ENCODE results near the gene TBCEL. TPM values are rescaled to one million over a fixed set of nuclear protein-coding genes. Genes with fewer than 3 reads are reported as not detected.

TBCEL gene
- total RNA-seq, 1 donor from 2014 or later, result 40.4 TPM

DNA sequence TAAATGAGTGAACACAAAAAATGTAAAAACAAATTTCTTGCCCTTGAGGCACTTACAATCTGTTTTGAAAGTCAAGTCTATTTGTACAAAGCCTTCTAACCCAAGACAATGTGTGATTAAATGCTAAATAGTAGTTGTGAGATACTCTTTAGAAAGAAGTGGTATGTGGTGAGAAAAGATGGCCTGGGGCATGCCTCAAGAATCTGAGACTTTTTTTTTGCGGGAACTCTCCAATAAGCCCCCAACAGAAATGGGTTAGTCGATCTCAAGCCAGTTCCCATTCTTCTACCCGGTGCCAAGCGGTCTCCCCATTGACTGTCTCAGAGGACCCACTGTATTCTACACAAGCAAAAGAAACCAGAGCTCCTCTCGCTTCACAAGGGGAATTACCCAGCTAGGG lies 26.9 kb upstream of the TBCEL start:
- DNase-seq (ENCODE audit: low spot score in 2 of 2), result no peak
- intact Hi-C loops (cut with DNase I), result no loop called here
- H3K4me3 ChIP-seq, result no peak overlapping the region
- H3K36me3 ChIP-seq, result no peaks in the 10 kb centered on the region
- no peak overlapping the region for H3K27ac ChIP-seq
- TF ChIP-seq CTCF (IDR thresholded peaks at IDR 0.05), result no peak
- H3K27me3 ChIP-seq, result no peaks in the 10 kb centered on the region
- H3K9me3 ChIP-seq, result no peaks in the 10 kb centered on the region
- H3K4me1 ChIP-seq, result no peaks in the 10 kb centered on the region

- no peaks in the 10 kb centered on the region for H3K4me1 ChIP-seq
- no peaks in the 10 kb centered on the region for H3K27me3 ChIP-seq
- H3K9me3 ChIP-seq, result no peaks in the 10 kb centered on the region
- intact Hi-C loops (cut with DNase I), result no loop called here
- no peak for TF ChIP-seq CTCF (IDR thresholded peaks at IDR 0.05)
- H3K27ac ChIP-seq, result no peak overlapping the region
- no peak for DNase-seq (ENCODE audit: low spot score in 2 of 2)
- no peak overlapping the region for H3K4me3 ChIP-seq
- no peaks in the 10 kb centered on the region for H3K36me3 ChIP-seq
Observed at GRCh38 chr11:120998581-120998980, 25.3 kb upstream of the TBCEL start.

GRCh38 chr11:121004206-121004840 lies 19.6 kb upstream of the TBCEL start:
- no peak for DNase-seq (ENCODE audit: low spot score in 2 of 2)
- no peaks in the 10 kb centered on the region for H3K9me3 ChIP-seq
- TF ChIP-seq CTCF (IDR thresholded peaks at IDR 0.05), result no peak
- H3K27me3 ChIP-seq, result no peaks in the 10 kb centered on the region
- no peak overlapping the region for H3K27ac ChIP-seq
- no peaks in the 10 kb centered on the region for H3K4me1 ChIP-seq
- no peaks in the 10 kb centered on the region for H3K36me3 ChIP-seq
- intact Hi-C loops (cut with DNase I), result no loop called here
- no peak overlapping the region for H3K4me3 ChIP-seq

DNA sequence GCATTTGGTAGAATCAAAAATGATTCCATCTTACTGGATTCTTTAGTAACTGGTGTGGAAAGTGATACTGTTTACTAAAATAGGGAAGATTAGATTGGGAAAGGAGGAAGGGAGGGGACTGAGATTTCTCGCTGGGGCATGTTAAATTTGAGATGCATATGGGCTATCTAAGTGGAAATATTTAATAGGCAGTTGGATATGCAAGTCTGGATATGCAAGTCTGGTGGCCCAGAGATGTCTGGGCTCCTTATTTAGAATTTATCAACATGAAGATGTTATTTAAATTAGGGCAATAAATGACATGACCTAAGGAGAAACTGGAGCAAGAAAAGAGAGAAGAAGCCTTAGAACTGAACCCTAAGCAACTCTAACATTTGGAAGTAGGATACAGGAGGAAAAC lies 17.0 kb upstream of the TBCEL start:
- Histone ChIP-seq H3K27ac (no peak overlapping the region), H3K4me1 (no peaks in the 10 kb centered on the region), H3K36me3 (no peaks in the 10 kb centered on the region), H3K9me3 (no peaks in the 10 kb centered on the region), H3K27me3 (no peaks in the 10 kb centered on the region), H3K4me3 (no peak overlapping the region)
- TF ChIP-seq CTCF (IDR thresholded peaks at IDR 0.05), result no peak
- intact Hi-C loops (cut with DNase I), result no loop called here
- DNase-seq (ENCODE audit: low spot score in 2 of 2), result no peak

GRCh38 chr11:121008551-121008950 lies 15.4 kb upstream of the TBCEL start:
- intact Hi-C loops (cut with DNase I), result no loop called here
- Histone ChIP-seq H3K4me1 (no peaks in the 10 kb centered on the region), H3K27ac (no peak overlapping the region), H3K9me3 (no peaks in the 10 kb centered on the region), H3K4me3 (no peak overlapping the region), H3K27me3 (no peaks in the 10 kb centered on the region), H3K36me3 (no peaks in the 10 kb centered on the region)
- DNase-seq (ENCODE audit: low spot score in 2 of 2), result no peak
- TF ChIP-seq CTCF (IDR thresholded peaks at IDR 0.05), result no peak

- Histone ChIP-seq H3K27ac (no peak overlapping the region), H3K27me3 (no peaks in the 10 kb centered on the region), H3K4me1 (no peaks in the 10 kb centered on the region), H3K9me3 (no peaks in the 10 kb centered on the region), H3K36me3 (no peaks in the 10 kb centered on the region), H3K4me3 (no peak overlapping the region)
- TF ChIP-seq CTCF (IDR thresholded peaks at IDR 0.05), result no peak
- no peak for DNase-seq (ENCODE audit: low spot score in 2 of 2)
- intact Hi-C loops (cut with DNase I), result no loop called here
Observed at GRCh38 chr11:121012091-121012490, 11.8 kb upstream of the TBCEL start.

Data from ascending aorta (tissue), 2 donors.